ENCODE measurements around the gene RNF17. TPM values are rescaled to one million over a fixed set of nuclear protein-coding genes. Genes with fewer than 3 reads are reported as not detected.

Gene RNF17
- total RNA-seq, 4 donors from 2014 or later: not detected

GRCh38 chr13:24921003-24921402 lies 157.0 kb downstream of the RNF17 start:
- no peaks in the 10 kb centered on the region for H3K9me3 ChIP-seq
- no peaks in the 10 kb centered on the region for H3K36me3 ChIP-seq
- WGBS: 95% methylated on average over 6 of the region's 6 CpGs
- H3K4me1 ChIP-seq: peaks cover 13 to 18% (median 16%) of the 10 kb centered on the region in 4 donors
- no peak for TF ChIP-seq POLR2AphosphoS5 (IDR thresholded peaks at IDR 0.05)
- TF ChIP-seq EP300 (IDR thresholded peaks at IDR 0.05): no peak
- no peak for TF ChIP-seq POLR2A (IDR thresholded peaks at IDR 0.05; ENCODE audit: low read depth)
- TF ChIP-seq, protein P1, sequence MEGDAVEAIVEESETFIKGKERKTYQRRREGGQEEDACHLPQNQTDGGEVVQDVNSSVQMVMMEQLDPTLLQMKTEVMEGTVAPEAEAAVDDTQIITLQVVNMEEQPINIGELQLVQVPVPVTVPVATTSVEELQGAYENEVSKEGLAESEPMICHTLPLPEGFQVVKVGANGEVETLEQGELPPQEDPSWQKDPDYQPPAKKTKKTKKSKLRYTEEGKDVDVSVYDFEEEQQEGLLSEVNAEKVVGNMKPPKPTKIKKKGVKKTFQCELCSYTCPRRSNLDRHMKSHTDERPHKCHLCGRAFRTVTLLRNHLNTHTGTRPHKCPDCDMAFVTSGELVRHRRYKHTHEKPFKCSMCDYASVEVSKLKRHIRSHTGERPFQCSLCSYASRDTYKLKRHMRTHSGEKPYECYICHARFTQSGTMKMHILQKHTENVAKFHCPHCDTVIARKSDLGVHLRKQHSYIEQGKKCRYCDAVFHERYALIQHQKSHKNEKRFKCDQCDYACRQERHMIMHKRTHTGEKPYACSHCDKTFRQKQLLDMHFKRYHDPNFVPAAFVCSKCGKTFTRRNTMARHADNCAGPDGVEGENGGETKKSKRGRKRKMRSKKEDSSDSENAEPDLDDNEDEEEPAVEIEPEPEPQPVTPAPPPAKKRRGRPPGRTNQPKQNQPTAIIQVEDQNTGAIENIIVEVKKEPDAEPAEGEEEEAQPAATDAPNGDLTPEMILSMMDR (IDR thresholded peaks at IDR 0.05): no peak
- H3K27me3 ChIP-seq: no peaks in the 10 kb centered on the region
- no peak overlapping the region for H3K27ac ChIP-seq (replicated peaks in 1 of 4)
- H3K4me3 ChIP-seq: no peak overlapping the region
- DNase-seq (ENCODE audit: extremely low spot score): no peak
- intact Hi-C loops (cut with DNase I): no loop called here

- intact Hi-C loops (cut with DNase I): no loop called here
- DNase-seq (ENCODE audit: extremely low spot score): no peak
- Histone ChIP-seq H3K36me3 (no peaks in the 10 kb centered on the region), H3K27ac (replicated peaks in 1 of 4) (peak overlapping the region; percentile 92 to 98 (median 95)), H3K4me1 (peaks cover 13 to 18% (median 16%) of the 10 kb centered on the region in 4 donors), H3K27me3 (no peaks in the 10 kb centered on the region), H3K9me3 (no peaks in the 10 kb centered on the region), H3K4me3 (peak overlapping the region; percentile 78 to 97 (median 86))
- no peak for TF ChIP-seq POLR2AphosphoS5 (IDR thresholded peaks at IDR 0.05)
- TF ChIP-seq EP300 (IDR thresholded peaks at IDR 0.05): no peak
- TF ChIP-seq POLR2A (IDR thresholded peaks at IDR 0.05; ENCODE audit: low read depth): no peak
- TF ChIP-seq, protein P1 (IDR thresholded peaks at IDR 0.05): no peak
- 23% methylated on average over 5 of the region's 5 CpGs for WGBS
These were observed 157.9 kb downstream of the RNF17 start for GRCh38 chr13:24921881-24922280.

- Histone ChIP-seq H3K4me1 (peaks cover 13 to 18% (median 16%) of the 10 kb centered on the region in 4 donors), H3K27ac (replicated peaks in 1 of 4) (peak overlapping the region; percentile 92 to 98 (median 95)), H3K9me3 (no peaks in the 10 kb centered on the region), H3K36me3 (no peaks in the 10 kb centered on the region), H3K27me3 (no peaks in the 10 kb centered on the region), H3K4me3 (peak overlapping the region; percentile 78 to 97 (median 86))
- intact Hi-C loops (cut with DNase I): no loop called here
- no peak for DNase-seq (ENCODE audit: extremely low spot score)
- 1% methylated on average over 19 of the region's 34 CpGs for WGBS
- TF ChIP-seq POLR2AphosphoS5 (IDR thresholded peaks at IDR 0.05): no peak
- TF ChIP-seq, protein P1 (IDR thresholded peaks at IDR 0.05): no peak
- no peak for TF ChIP-seq EP300 (IDR thresholded peaks at IDR 0.05)
- no peak for TF ChIP-seq POLR2A (IDR thresholded peaks at IDR 0.05; ENCODE audit: low read depth)
These were observed 158.4 kb downstream of the RNF17 start for GRCh38 chr13:24922387-24922744.

DNA sequence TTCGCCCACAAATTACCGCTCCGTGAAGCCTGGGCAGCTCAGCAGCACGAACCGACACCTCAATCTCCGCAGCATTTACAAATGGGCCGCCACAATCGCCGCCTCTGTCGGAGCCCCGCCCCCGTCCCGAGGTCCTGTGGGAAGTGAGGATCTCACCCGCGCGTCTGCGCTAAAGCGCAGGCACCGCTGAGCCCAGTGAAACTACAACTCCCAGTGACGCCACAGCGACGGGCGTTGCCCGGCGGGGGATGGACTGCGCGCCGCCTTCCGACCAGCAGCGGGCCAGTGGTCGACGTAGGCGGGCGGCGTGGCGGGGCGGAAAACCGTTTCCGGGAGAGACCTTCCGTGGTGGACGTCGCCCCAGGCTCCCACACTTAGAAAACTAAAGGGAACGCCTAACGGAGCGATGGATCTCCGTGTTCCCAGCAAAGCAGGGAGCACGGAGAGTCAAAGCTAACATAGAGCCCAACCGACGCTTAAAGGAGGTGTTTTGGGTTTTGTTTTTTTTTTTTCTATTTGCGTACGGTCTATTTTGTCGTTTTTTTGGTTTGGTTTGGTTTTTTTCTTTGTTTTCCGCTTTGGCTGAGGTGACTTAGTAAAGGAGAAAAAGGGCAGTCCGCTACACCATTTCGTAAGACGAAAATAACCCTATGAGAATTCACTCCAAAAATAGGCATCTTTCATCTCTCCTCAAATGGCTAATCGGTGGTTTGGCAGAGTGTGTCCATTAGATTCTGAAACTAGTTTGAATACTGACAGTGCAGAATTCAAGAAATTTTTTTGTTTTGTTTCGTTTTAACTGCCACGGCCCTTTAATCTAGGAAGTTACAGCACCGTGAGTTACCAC lies 159.0 kb downstream of the RNF17 start:
- 2% methylated on average over 24 of the region's 60 CpGs for WGBS

More for the DNA sequence above, 159.0 kb downstream of the RNF17 start:
- TF ChIP-seq POLR2A (IDR thresholded peaks at IDR 0.05; ENCODE audit: low read depth) (peak; percentile 23), EP300 (IDR thresholded peaks at IDR 0.05) (no peak), POLR2AphosphoS5 (IDR thresholded peaks at IDR 0.05) (peak; percentile 91 to 93)
- TF ChIP-seq, protein P1 (IDR thresholded peaks at IDR 0.05): peak; percentile 5 to 25 (median 6)
- intact Hi-C loops (cut with DNase I): no loop called here
- H3K27ac ChIP-seq (replicated peaks in 1 of 4): peak overlapping the region; percentile 92 to 98 (median 95)
- DNase-seq (ENCODE audit: extremely low spot score): peak; percentile 99
- no peaks in the 10 kb centered on the region for H3K36me3 ChIP-seq
- no peaks in the 10 kb centered on the region for H3K27me3 ChIP-seq
- peak overlapping the region; percentile 78 to 97 (median 86) for H3K4me3 ChIP-seq
- H3K9me3 ChIP-seq: no peaks in the 10 kb centered on the region
- H3K4me1 ChIP-seq: peaks cover 13 to 18% (median 16%) of the 10 kb centered on the region in 4 donors
